GM19023 (cell line): ENCODE measurements around the gene PSTPIP1.

Source experiments
- ATAC-seq: cut with Tn5 transposase; IDR thresholded peaks from one replicate; pipeline ENCODE4 v1.9.1; 2021; ENCODE audit warnings: mild to moderate bottlenecking, moderate library complexity; ENCODE audit not compliant: unreplicated experiment

Gene PSTPIP1

DNA sequence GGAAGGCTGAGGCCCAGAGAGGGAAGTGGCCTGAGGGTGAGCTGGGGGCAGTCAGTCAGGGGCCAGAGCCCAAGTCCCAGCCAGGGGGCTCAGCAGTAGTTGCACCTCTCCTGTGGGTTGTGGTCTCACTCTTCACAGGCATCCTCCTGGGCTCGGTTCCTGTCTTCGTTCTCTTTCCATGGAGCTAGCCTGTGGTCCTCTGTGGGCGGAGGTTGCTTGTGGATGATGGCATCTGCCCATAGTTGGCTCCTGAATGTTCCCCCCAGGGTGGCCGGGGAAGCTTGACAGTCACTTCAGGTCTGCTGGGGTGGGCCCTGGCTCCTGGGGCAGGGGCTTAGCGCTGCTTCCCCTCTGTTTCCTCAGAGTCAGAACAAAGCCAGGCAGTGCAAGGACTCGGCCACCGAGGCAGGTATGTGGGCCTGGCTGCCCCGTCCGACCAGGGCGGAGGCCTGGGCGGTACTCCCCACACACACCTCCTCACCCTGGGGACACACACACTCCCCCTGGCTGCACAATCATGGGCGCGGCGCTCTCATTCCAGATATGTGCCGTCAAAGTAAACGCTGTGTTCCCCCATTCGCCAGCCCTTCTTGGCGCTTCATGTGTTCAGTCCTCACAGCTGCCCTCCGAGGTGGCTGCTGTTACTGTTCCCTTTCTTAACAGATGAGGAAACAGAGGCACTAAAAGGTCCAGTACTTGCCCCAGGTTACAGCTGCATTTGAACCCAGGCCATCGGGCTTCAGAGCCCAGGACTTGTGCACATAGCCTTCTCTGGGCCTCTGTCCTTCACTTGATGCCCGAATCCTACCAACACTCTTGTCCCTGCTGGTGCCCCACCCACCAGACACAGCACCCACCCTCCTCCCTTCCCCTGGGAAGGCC is 34.5 kb downstream of the PSTPIP1 start:
- no peak for ATAC-seq

- no peak for ATAC-seq
Measured at GRCh38 chr15:77030048-77030927, 35.4 kb downstream of the PSTPIP1 start.

GRCh38 chr15:77030928-77031375 is 36.0 kb downstream of the PSTPIP1 start:
- ATAC-seq = no peak

GRCh38 chr15:77031376-77032050 is 36.6 kb downstream of the PSTPIP1 start:
- ATAC-seq = no peak

DNA sequence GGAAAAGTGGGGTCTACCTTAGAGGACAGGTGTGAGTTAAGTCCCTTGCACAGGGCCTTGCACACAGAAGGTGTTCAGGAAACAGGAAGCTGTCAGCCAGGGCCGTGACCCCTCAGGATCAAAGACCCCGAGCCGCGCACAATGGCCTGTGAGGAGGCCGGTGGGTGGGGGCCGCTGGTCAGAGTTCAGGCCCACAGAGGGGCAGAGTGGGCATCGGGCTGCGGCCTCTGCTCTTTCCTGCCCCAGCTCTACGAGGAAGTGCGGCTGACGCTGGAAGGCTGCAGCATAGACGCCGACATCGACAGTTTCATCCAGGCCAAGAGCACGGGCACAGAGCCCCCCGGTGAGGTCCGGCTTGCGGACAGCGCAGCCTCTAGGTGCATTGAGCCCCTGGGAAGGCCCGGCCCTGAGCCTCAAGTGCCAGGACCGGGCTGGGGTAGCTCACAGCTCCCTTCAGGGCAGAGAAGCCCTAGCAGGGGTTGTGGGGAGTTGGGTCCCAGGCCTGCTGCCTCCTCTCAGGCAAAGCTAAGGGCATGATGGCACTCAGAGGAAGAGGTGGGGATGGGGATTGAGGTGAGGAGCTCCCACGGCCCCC is 37.2 kb downstream of the PSTPIP1 start:
- ATAC-seq = no peak

DNA sequence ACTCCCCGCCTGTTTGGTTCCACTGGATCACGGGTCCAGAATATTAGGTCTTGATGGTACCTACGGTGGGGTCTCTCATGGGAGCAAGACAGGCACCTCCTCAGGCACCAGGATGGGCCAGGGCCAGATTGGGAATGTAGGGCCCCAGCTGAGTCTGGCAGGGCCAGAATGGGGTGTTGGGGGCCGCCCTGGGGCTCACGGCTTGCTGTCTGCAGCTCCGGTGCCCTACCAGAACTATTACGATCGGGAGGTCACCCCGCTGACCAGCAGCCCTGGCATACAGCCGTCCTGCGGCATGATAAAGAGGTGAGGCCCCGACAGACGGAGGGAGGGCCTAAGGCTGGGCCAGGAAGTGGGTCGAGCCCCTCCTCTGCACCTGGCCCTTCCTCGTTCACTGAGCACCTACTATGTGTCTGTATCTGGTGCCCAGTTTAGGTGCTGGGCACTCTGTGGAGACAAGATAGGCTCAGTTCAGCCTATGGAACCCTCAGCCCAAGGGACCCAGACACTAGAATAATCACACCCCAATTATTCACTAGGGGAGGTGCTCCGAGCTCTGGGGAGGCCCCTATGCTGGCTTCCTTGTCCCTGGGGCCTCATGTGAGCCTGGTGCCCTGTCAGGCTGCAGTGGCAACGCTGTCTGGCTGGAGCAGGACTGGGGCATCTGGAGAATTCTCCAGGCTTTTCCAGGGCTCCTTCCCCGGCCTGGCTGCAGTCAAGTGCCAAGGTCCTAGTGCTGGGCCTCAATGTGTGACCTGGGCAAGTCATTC is 37.9 kb downstream of the PSTPIP1 start:
- no peak for ATAC-seq

- no peak for ATAC-seq
Measured at GRCh38 chr15:77033417-77033728, 38.4 kb downstream of the PSTPIP1 start.

DNA sequence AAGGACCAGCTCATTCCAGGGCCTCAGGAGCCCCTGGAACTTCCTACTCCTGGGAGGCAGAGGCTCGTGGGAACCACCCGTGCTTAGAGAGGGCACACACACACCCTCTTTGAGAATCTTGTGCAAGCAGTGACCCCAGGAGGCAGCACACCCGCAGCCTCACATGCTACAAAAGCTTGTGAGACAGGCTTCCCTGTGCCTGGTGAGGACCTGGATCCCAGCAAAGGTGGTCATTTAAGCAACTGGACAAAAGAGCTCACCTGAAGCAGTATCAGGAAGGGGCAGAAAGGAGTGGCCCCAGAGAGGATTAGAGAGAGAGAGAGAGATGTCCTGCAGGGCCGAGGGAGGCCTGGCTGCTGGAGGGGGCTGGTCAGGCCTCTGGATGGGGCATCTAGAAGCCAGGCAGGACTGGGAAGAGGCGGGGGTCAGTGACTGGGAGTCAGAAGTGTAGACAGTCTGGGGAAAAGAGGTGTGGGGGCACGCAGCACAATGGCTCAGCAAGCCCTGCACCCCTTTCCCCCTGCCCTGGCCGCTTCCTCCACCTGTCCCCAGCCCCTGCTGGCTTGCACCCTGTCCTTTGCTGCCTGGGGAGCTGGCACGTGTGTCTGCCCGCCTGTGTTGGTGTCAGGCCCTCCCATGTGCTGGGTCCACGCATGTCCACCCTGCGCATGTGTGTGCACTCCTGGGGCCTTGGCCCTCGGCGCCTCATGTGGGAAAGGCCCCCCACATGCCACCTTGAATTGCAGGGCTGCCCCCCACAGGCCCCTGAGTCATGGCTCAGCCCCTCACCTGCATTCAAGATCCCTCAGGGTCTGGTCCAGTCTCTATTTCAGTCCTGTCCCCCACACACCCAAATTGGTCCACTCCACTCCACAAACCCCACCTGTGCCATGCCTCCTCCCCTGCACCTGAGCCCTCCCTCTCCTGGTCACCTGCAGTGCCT is 39.1 kb downstream of the PSTPIP1 start:
- ATAC-seq = no peak

DNA sequence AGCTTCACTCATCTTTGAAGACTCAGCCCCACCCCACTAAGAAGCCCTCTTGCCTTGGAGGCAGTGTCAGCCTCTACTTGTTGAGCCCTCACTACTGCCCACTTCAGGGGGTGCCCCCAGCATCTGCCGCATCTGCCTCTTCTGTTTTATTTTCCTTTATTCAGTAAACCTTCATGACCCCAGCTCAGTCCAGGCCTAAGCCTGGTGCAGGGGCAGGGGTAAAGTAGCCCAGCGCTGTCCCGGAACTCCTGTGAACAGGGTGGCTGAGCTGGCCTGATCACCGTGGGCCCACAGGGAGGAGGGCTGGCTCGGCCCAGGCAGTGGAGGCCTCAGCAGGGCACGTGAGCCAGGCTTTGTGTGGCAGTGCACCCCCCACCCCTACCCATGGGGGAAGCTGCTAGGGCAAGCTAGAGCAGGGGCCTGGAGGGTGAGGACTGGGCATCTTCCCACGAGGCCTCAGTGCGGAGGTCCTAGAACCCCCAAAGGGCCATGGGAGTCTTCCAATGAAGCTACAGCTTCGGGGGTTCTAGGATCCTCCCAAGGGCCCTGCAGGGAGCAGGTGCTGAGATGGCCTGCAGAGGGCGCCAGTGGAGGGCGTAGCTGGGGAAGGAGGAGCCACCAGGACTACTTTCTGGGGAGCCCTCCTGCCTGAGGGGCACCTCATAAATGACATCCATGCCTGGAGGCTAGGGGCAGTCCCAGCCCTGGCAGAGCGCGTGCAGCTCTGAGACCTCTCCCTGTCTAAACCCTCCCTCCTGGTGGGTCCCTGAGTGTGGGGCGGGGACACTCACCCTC is 40.0 kb downstream of the PSTPIP1 start:
- no peak for ATAC-seq

DNA sequence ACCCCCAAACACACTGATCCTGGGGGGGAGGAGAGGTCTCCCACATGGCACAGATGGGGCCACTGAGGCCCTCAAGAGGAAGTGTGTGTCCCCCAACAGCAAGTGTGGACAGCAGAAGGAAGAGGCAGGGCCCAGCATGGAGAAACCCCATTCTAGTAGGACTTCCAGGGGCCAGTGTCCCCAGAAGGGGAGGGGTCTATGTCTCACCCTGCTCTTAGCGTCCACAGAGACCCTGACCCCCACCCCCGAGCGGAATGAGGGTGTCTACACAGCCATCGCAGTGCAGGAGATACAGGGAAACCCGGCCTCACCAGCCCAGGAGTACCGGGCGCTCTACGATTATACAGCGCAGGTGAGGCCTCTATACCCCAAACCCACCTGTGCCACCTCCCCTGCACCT is 40.7 kb downstream of the PSTPIP1 start:
- ATAC-seq = no peak

- no peak for ATAC-seq
Measured at GRCh38 chr15:77035999-77036471, 41.1 kb downstream of the PSTPIP1 start.

- ATAC-seq = no peak
Measured at GRCh38 chr15:77036537-77037387, 41.8 kb downstream of the PSTPIP1 start.

- no peak for ATAC-seq
Measured at GRCh38 chr15:77037388-77038209, 42.7 kb downstream of the PSTPIP1 start.

- no peak for ATAC-seq
Measured at GRCh38 chr15:77038312-77039216, 43.6 kb downstream of the PSTPIP1 start.

GRCh38 chr15:77039217-77039533 is 44.2 kb downstream of the PSTPIP1 start:
- no peak for ATAC-seq

GRCh38 chr15:77039848-77040247 is 44.9 kb downstream of the PSTPIP1 start:
- ATAC-seq = no peak
